NB4 (cell line): ENCODE results near the gene ARHGAP21.

Source experiments
- DNase-seq: peaks from one replicate; pipeline ENCODE4 v3.0.0; 2010; ENCODE audit warnings: low read depth
- H3K4me3 ChIP-seq: one replicate; pipeline ENCODE4 v1.5.1; 2011; ENCODE audit warnings: mild to moderate bottlenecking, low read depth, low read length, moderate library complexity
- CTCF ChIP-seq: IDR thresholded peaks from one replicate; pipeline ENCODE4 v1.5.1; 2012; ENCODE audit warnings: low read depth, low read length
- MAX ChIP-seq: IDR thresholded peaks from 2 replicates; pipeline ENCODE4 v1.6.1; 2011; ENCODE audit warnings: low read depth, low read length
- MYC ChIP-seq: IDR thresholded peaks from 2 replicates; pipeline ENCODE4 v1.6.1; 2011; ENCODE audit warnings: low read depth, low read length
- POLR2A ChIP-seq: IDR thresholded peaks from 2 replicates; pipeline ENCODE4 v1.6.1; 2011; ENCODE audit warnings: mild to moderate bottlenecking; ENCODE audit not compliant: insufficient read length; ENCODE audit errors: extremely low read depth

ARHGAP21 gene

GRCh38 chr10:24756283-24756682 is 32.6 kb upstream of the ARHGAP21 start:
- TF ChIP-seq MAX (no peak), POLR2A (no peak), CTCF (no peak), MYC (no peak)
- no peak for DNase-seq
- H3K4me3 ChIP-seq: no peak overlapping the region

DNA sequence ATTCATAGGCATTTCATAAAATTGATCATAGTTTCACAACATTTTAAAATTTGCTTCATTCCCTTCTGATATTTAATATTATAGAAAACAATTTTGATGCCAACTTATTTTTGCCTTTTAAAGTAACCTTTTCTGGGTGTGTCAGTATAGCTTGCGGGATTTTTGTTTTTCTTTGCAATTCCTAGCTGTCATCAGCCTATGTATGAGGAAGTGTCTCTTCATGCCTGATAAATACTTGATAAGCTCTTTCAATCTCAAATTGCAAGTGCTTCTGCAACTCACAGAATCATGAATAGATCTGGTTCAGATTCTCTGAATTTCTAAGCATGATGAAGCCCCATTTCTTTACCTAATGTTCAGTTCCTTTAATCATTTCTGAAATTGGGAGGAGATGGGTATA is 28.0 kb upstream of the ARHGAP21 start:
- DNase-seq: no peak
- H3K4me3 ChIP-seq: no peak overlapping the region
- TF ChIP-seq POLR2A (no peak), MYC (no peak), MAX (no peak), CTCF (no peak)

GRCh38 chr10:24750695-24751094 is 27.0 kb upstream of the ARHGAP21 start:
- no peak for DNase-seq
- H3K4me3 ChIP-seq: no peak overlapping the region
- TF ChIP-seq MYC: no peak
- TF ChIP-seq CTCF: no peak
- TF ChIP-seq MAX: no peak
- TF ChIP-seq POLR2A: no peak

GRCh38 chr10:24748214-24748613 is 24.5 kb upstream of the ARHGAP21 start:
- no peak for TF ChIP-seq MAX
- H3K4me3 ChIP-seq: no peak overlapping the region
- no peak for DNase-seq

- no peak overlapping the region for H3K4me3 ChIP-seq
- no peak for DNase-seq
- TF ChIP-seq MAX (no peak), POLR2A (no peak), MYC (no peak), CTCF (no peak)
These were observed 21.3 kb upstream of the ARHGAP21 start for GRCh38 chr10:24744946-24745345.

- TF ChIP-seq MAX: no peak
- TF ChIP-seq CTCF: no peak
- no peak for TF ChIP-seq POLR2A
- TF ChIP-seq MYC: no peak
These were observed 17.0 kb upstream of the ARHGAP21 start for GRCh38 chr10:24740714-24741113.

More at GRCh38 chr10:24740714-24741113, 17.0 kb upstream of the ARHGAP21 start:
- DNase-seq: no peak
- H3K4me3 ChIP-seq: no peak overlapping the region
